ENCODE measurements around the gene TRPV4. TPM values are rescaled to one million over a fixed set of nuclear protein-coding genes. Genes with fewer than 3 reads are reported as not detected.

Gene TRPV4
- total RNA-seq, 1 experiment from 2014 or later = 2.9 TPM

GRCh38 chr12:109739747-109740693 is 93.2 kb downstream of the TRPV4 start:
- TF ChIP-seq, protein P1, sequence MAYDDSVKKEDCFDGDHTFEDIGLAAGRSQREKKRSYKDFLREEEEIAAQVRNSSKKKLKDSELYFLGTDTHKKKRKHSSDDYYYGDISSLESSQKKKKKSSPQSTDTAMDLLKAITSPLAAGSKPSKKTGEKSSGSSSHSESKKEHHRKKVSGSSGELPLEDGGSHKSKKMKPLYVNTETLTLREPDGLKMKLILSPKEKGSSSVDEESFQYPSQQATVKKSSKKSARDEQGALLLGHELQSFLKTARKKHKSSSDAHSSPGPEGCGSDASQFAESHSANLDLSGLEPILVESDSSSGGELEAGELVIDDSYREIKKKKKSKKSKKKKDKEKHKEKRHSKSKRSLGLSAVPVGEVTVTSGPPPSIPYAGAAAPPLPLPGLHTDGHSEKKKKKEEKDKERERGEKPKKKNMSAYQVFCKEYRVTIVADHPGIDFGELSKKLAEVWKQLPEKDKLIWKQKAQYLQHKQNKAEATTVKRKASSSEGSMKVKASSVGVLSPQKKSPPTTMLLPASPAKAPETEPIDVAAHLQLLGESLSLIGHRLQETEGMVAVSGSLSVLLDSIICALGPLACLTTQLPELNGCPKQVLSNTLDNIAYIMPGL (CRISPR knock-in tag; IDR thresholded peaks at IDR 0.05) = no peak
- TF ChIP-seq SP1 (CRISPR knock-in tag; conservative IDR thresholded peaks at IDR 0.05) (0 out of 2 replicates have a peak, but pooled peaks have one; percentile 47), MLX (CRISPR knock-in tag; IDR thresholded peaks at IDR 0.05) (no peak), TCF7 (CRISPR knock-in tag; IDR thresholded peaks at IDR 0.05; ENCODE audit: low read depth) (no peak)
- TF ChIP-seq, protein P2, sequence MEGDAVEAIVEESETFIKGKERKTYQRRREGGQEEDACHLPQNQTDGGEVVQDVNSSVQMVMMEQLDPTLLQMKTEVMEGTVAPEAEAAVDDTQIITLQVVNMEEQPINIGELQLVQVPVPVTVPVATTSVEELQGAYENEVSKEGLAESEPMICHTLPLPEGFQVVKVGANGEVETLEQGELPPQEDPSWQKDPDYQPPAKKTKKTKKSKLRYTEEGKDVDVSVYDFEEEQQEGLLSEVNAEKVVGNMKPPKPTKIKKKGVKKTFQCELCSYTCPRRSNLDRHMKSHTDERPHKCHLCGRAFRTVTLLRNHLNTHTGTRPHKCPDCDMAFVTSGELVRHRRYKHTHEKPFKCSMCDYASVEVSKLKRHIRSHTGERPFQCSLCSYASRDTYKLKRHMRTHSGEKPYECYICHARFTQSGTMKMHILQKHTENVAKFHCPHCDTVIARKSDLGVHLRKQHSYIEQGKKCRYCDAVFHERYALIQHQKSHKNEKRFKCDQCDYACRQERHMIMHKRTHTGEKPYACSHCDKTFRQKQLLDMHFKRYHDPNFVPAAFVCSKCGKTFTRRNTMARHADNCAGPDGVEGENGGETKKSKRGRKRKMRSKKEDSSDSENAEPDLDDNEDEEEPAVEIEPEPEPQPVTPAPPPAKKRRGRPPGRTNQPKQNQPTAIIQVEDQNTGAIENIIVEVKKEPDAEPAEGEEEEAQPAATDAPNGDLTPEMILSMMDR (IDR thresholded peaks at IDR 0.05) = 0 out of 2 replicates have a peak, but pooled peaks have one; percentile 18
- TF ChIP-seq, protein P3, sequence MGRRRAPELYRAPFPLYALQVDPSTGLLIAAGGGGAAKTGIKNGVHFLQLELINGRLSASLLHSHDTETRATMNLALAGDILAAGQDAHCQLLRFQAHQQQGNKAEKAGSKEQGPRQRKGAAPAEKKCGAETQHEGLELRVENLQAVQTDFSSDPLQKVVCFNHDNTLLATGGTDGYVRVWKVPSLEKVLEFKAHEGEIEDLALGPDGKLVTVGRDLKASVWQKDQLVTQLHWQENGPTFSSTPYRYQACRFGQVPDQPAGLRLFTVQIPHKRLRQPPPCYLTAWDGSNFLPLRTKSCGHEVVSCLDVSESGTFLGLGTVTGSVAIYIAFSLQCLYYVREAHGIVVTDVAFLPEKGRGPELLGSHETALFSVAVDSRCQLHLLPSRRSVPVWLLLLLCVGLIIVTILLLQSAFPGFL (CRISPR knock-in tag; IDR thresholded peaks at IDR 0.05; ENCODE audit: borderline replicate concordance) = no peak
- Mint-ChIP-seq H3K9me3 (no peaks in the 10 kb centered on the region), H3K4me1 (peaks cover 23% of the 10 kb centered on the region), H3K27me3 (ENCODE audit: low read depth) (no peaks in the 10 kb centered on the region), H3K27ac (no peak overlapping the region), H3K4me3 (no peak overlapping the region), H3K36me3 (no peaks in the 10 kb centered on the region)
- CTCF ChIA-PET = interaction anchor here (0.5 to 5.4 kb wide), 35 partner anchors 13 to 518 kb away, joined by 3 to 50 read pairs (median 4); partner anchors contain the start of gene MVK
- DNase-seq (ENCODE audit: low spot score) (peak; percentile 69), ATAC-seq (peak; percentile 74)
- POLR2A ChIA-PET = no interaction called here

DNA sequence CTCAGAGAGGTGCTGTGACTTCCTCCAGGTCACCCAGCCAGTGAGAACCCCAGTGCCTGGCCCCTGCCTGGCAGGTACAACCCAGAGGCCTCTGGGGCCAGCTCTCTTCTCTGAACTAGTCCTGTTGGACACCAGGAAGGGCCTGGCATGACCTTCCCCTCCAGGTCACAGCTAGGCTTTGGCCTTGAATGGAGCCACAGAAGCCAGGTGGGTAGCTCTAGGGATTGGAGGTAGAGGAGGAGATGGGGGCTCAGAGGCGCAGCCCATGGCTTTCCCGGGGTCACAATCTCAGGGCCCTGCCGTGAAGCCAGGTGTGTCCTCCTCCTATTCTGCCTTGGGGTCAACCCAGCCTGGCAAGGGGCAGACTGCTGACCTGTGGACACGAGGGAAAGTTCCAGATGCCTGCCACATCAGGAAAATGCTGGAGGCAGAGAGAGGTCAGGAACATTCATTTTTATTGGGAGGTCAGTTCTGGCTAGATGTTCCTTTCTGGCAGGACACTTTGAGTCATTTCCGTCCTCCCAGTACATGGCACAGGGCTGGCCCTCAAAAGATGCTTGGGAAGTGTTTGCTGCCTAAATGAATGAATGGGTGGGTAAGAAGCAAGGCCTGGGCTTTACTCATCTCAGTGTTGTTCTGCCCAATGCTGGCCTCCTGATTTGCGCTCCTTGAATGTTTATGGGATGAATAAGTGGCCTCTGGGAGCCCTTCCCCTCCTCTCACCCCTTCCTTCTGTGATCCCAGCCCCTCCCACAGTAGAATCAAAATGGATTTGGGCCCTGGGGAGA is 94.1 kb downstream of the TRPV4 start:
- H3K9me3 Mint-ChIP-seq = no peaks in the 10 kb centered on the region
- ChIA-PET CTCF (interaction anchor here (0.5 to 5.4 kb wide), 30 partner anchors 12 to 519 kb away, joined by 3 to 50 read pairs (median 4); partner anchors contain the start of gene MVK), POLR2A (no interaction called here)
- no peak overlapping the region for H3K4me3 Mint-ChIP-seq
- H3K27me3 Mint-ChIP-seq (ENCODE audit: low read depth) = no peaks in the 10 kb centered on the region
- no peaks in the 10 kb centered on the region for H3K36me3 Mint-ChIP-seq
- ATAC-seq (no peak), DNase-seq (ENCODE audit: low spot score) (peak; percentile 3)
- peaks cover 32% of the 10 kb centered on the region for H3K4me1 Mint-ChIP-seq
- H3K27ac Mint-ChIP-seq = no peak overlapping the region
- no peak for TF ChIP-seq ZNF671 (CRISPR knock-in tag; IDR thresholded peaks at IDR 0.05)
- no peak for TF ChIP-seq ETV6 (CRISPR knock-in tag; IDR thresholded peaks at IDR 0.05)
- TF ChIP-seq CBFB (CRISPR knock-in tag; IDR thresholded peaks at IDR 0.05; ENCODE audit: low read depth) = no peak
- no peak for TF ChIP-seq PRDM15 (CRISPR knock-in tag; IDR thresholded peaks at IDR 0.05)
- TF ChIP-seq ZNF423 (CRISPR knock-in tag; IDR thresholded peaks at IDR 0.05) = no peak
- no peak for TF ChIP-seq SOX15 (CRISPR knock-in tag; IDR thresholded peaks at IDR 0.05)
- no peak for TF ChIP-seq MLX (CRISPR knock-in tag; IDR thresholded peaks at IDR 0.05)
- no peak for TF ChIP-seq ZMAT4 (CRISPR knock-in tag; IDR thresholded peaks at IDR 0.05)
- TF ChIP-seq, protein P2 (IDR thresholded peaks at IDR 0.05) = no peak
- TF ChIP-seq ZNF396 (CRISPR knock-in tag; IDR thresholded peaks at IDR 0.05; ENCODE audit: borderline replicate concordance) = no peak
- TF ChIP-seq TCF7 (CRISPR knock-in tag; IDR thresholded peaks at IDR 0.05; ENCODE audit: low read depth) = no peak
- TF ChIP-seq ZNF219 (CRISPR knock-in tag; IDR thresholded peaks at IDR 0.05; ENCODE audit: borderline replicate concordance) = no peak
- no peak for TF ChIP-seq NR2C2 (CRISPR knock-in tag; IDR thresholded peaks at IDR 0.05)
